Measurements from ENCODE around the gene MED20. TPM values are rescaled to one million over a fixed set of nuclear protein-coding genes. Genes with fewer than 3 reads are reported as not detected.

MED20 gene
- total RNA-seq, 1 donor from 2014 or later, result 16.7 TPM

Small RNA genes within 50 kb of the gene (small RNA-seq; reads per million reads assigned to genes)
- gene RF00019 (ENCODE audit: low replicate concordance), result not detected

Other genes with a start within 250 kb of the MED20 start
- 4.2 TPM for gene TFEB, start 185.5 kb downstream of the MED20 start, total RNA-seq
- gene PGC, start 173.7 kb downstream of the MED20 start, total RNA-seq, result not detected
- gene FRS3, start 141.2 kb downstream of the MED20 start, total RNA-seq, result 0.99 TPM
- gene PRICKLE4, start 140.4 kb downstream of the MED20 start, total RNA-seq, result 2.4 TPM
- 46.5 TPM for gene TOMM6, start 133.4 kb downstream of the MED20 start, total RNA-seq
- 5.0 TPM for gene USP49, start 25.8 kb downstream of the MED20 start, total RNA-seq
- 14.4 TPM for gene BYSL, start 360 bp upstream of the MED20 start, total RNA-seq
- 26.2 TPM for gene CCND3, start 20.7 kb upstream of the MED20 start, total RNA-seq
- gene TAF8, start 129.4 kb upstream of the MED20 start, total RNA-seq, result 11.0 TPM
- gene C6orf132, start 221.5 kb upstream of the MED20 start, total RNA-seq, result 14.5 TPM